Measurements from ENCODE around the gene KANSL1.
A peak's percentile ranks its signal among the peaks of the same experiment; 100 is the strongest.

The KANSL1 gene

GRCh38 chr17:46201491-46201890 lies 8.3 kb upstream of the KANSL1 start:
- peaks cover 13% of the 10 kb centered on the region for H3K9me3 ChIP-seq (ENCODE audit: insufficient read depth, low read depth, low read length)
- no peak overlapping the region for H3K27ac ChIP-seq (ENCODE audit: low read length)
- H3K4me1 ChIP-seq (ENCODE audit: insufficient read depth, low read length): no peaks in the 10 kb centered on the region
- H3K9ac ChIP-seq (ENCODE audit: low read depth, low read length): no peak overlapping the region
- peaks cover 16% of the 10 kb centered on the region; the same call in 1 of the 2 replicates for H3K36me3 ChIP-seq (ENCODE audit: insufficient read depth, low read depth, low read length)
- H3K4me3 ChIP-seq (ENCODE audit: low read length): no peak overlapping the region
- no peaks in the 10 kb centered on the region for H3K27me3 ChIP-seq (ENCODE audit: insufficient read depth, low read length)

- Histone ChIP-seq H3K9ac (ENCODE audit: low read depth, low read length) (no peak overlapping the region), H3K4me1 (ENCODE audit: insufficient read depth, low read length) (no peaks in the 10 kb centered on the region)
These were observed 7.0 kb upstream of the KANSL1 start for GRCh38 chr17:46200197-46200596.

GRCh38 chr17:46199379-46199778 lies 6.2 kb upstream of the KANSL1 start:
- H3K36me3 ChIP-seq (ENCODE audit: insufficient read depth, low read depth, low read length): 0 out of 2 replicates have a peak, but pooled peaks cover 4% of the 10 kb centered on the region
- H3K9me3 ChIP-seq (ENCODE audit: insufficient read depth, low read depth, low read length): peaks cover 9% of the 10 kb centered on the region
- no peak overlapping the region for H3K4me3 ChIP-seq (ENCODE audit: low read length)
- H3K9ac ChIP-seq (ENCODE audit: low read depth, low read length): no peak overlapping the region
- H3K27me3 ChIP-seq (ENCODE audit: insufficient read depth, low read length): no peaks in the 10 kb centered on the region
- H3K4me1 ChIP-seq (ENCODE audit: insufficient read depth, low read length): no peaks in the 10 kb centered on the region
- no peak overlapping the region for H3K27ac ChIP-seq (ENCODE audit: low read length)

More at GRCh38 chr17:46200197-46200596, 7.0 kb upstream of the KANSL1 start:
- H3K27me3 ChIP-seq (ENCODE audit: insufficient read depth, low read length): no peaks in the 10 kb centered on the region
- H3K27ac ChIP-seq (ENCODE audit: low read length): no peak overlapping the region
- peaks cover 9% of the 10 kb centered on the region for H3K9me3 ChIP-seq (ENCODE audit: insufficient read depth, low read depth, low read length)
- H3K4me3 ChIP-seq (ENCODE audit: low read length): no peak overlapping the region
- 0 out of 2 replicates have a peak, but pooled peaks cover 4% of the 10 kb centered on the region for H3K36me3 ChIP-seq (ENCODE audit: insufficient read depth, low read depth, low read length)

GRCh38 chr17:46198233-46198632 lies 5.0 kb upstream of the KANSL1 start:
- Histone ChIP-seq H3K27me3 (ENCODE audit: insufficient read depth, low read length) (no peaks in the 10 kb centered on the region), H3K4me3 (ENCODE audit: low read length) (no peak overlapping the region), H3K9ac (ENCODE audit: low read depth, low read length) (no peak overlapping the region), H3K27ac (ENCODE audit: low read length) (no peak overlapping the region), H3K36me3 (ENCODE audit: insufficient read depth, low read depth, low read length) (0 out of 2 replicates have a peak, but pooled peaks cover 4% of the 10 kb centered on the region), H3K4me1 (ENCODE audit: insufficient read depth, low read length) (no peaks in the 10 kb centered on the region), H3K9me3 (ENCODE audit: insufficient read depth, low read depth, low read length) (peaks cover 9% of the 10 kb centered on the region)

- H3K4me3 ChIP-seq (ENCODE audit: low read length): no peak overlapping the region
- no peaks in the 10 kb centered on the region for H3K4me1 ChIP-seq (ENCODE audit: insufficient read depth, low read length)
- H3K27ac ChIP-seq (ENCODE audit: low read length): no peak overlapping the region
- no peak overlapping the region for H3K9ac ChIP-seq (ENCODE audit: low read depth, low read length)
- 0 out of 2 replicates have a peak, but pooled peaks cover 4% of the 10 kb centered on the region for H3K36me3 ChIP-seq (ENCODE audit: insufficient read depth, low read depth, low read length)
- no peaks in the 10 kb centered on the region for H3K27me3 ChIP-seq (ENCODE audit: insufficient read depth, low read length)
- H3K9me3 ChIP-seq (ENCODE audit: insufficient read depth, low read depth, low read length): peaks cover 9% of the 10 kb centered on the region
These were observed 4.3 kb upstream of the KANSL1 start for GRCh38 chr17:46197530-46197929.

- Histone ChIP-seq H3K27me3 (ENCODE audit: insufficient read depth, low read length) (no peaks in the 10 kb centered on the region), H3K36me3 (ENCODE audit: insufficient read depth, low read depth, low read length) (0 out of 2 replicates have a peak, but pooled peaks cover 4% of the 10 kb centered on the region), H3K4me1 (ENCODE audit: insufficient read depth, low read length) (no peaks in the 10 kb centered on the region), H3K4me3 (ENCODE audit: low read length) (no peak overlapping the region), H3K27ac (ENCODE audit: low read length) (no peak overlapping the region), H3K9ac (ENCODE audit: low read depth, low read length) (no peak overlapping the region), H3K9me3 (ENCODE audit: insufficient read depth, low read depth, low read length) (peaks cover 9% of the 10 kb centered on the region)
These were observed 2.9 kb upstream of the KANSL1 start for GRCh38 chr17:46195939-46196716.

- no peaks in the 10 kb centered on the region for H3K27me3 ChIP-seq (ENCODE audit: insufficient read depth, low read length)
- peaks cover 9% of the 10 kb centered on the region for H3K9me3 ChIP-seq (ENCODE audit: insufficient read depth, low read depth, low read length)
- H3K27ac ChIP-seq (ENCODE audit: low read length): no peak overlapping the region
- no peak overlapping the region for H3K4me3 ChIP-seq (ENCODE audit: low read length)
- H3K36me3 ChIP-seq (ENCODE audit: insufficient read depth, low read depth, low read length): 0 out of 2 replicates have a peak, but pooled peaks cover 4% of the 10 kb centered on the region
- peaks cover 6% of the 10 kb centered on the region; the same call in 1 of the 2 replicates for H3K4me1 ChIP-seq (ENCODE audit: insufficient read depth, low read length)
- no peak overlapping the region; the same call in 1 of the 2 replicates for H3K9ac ChIP-seq (ENCODE audit: low read depth, low read length)
These were observed 2.1 kb upstream of the KANSL1 start for GRCh38 chr17:46195217-46195855.

GRCh38 chr17:46194393-46195216 lies 1.4 kb upstream of the KANSL1 start:
- H3K9ac ChIP-seq (ENCODE audit: low read depth, low read length): peak overlapping the region; percentile 96; the same call in 1 of the 2 replicates
- H3K27me3 ChIP-seq (ENCODE audit: insufficient read depth, low read length): no peaks in the 10 kb centered on the region
- H3K4me3 ChIP-seq (ENCODE audit: low read length): peak overlapping the region; percentile 90
- H3K4me1 ChIP-seq (ENCODE audit: insufficient read depth, low read length): peaks cover 13% of the 10 kb centered on the region; the same call in 1 of the 2 replicates
- H3K36me3 ChIP-seq (ENCODE audit: insufficient read depth, low read depth, low read length): 0 out of 2 replicates have a peak, but pooled peaks cover 4% of the 10 kb centered on the region
- H3K9me3 ChIP-seq (ENCODE audit: insufficient read depth, low read depth, low read length): peaks cover 9% of the 10 kb centered on the region
- H3K27ac ChIP-seq (ENCODE audit: low read length): peak overlapping the region; percentile 2

GRCh38 chr17:46193626-46194392 lies 580 bp upstream of the KANSL1 start:
- peak overlapping the region; percentile 87 for H3K27ac ChIP-seq (ENCODE audit: low read length)

GRCh38 chr17:46192439-46193150 lies 634 bp downstream of the KANSL1 start:
- Histone ChIP-seq H3K4me1 (ENCODE audit: insufficient read depth, low read length) (peaks cover 23% of the 10 kb centered on the region; the same call in 1 of the 2 replicates), H3K9ac (ENCODE audit: low read depth, low read length) (peak overlapping the region; percentile 98), H3K9me3 (ENCODE audit: insufficient read depth, low read depth, low read length) (no peaks in the 10 kb centered on the region), H3K27me3 (ENCODE audit: insufficient read depth, low read length) (no peaks in the 10 kb centered on the region), H3K4me3 (ENCODE audit: low read length) (peak overlapping the region; percentile 89), H3K27ac (ENCODE audit: low read length) (peak overlapping the region; percentile 94), H3K36me3 (ENCODE audit: insufficient read depth, low read depth, low read length) (no peaks in the 10 kb centered on the region)

More at GRCh38 chr17:46193626-46194392, 580 bp upstream of the KANSL1 start:
- Histone ChIP-seq H3K4me3 (ENCODE audit: low read length) (peak overlapping the region; percentile 90), H3K4me1 (ENCODE audit: insufficient read depth, low read length) (peaks cover 17% of the 10 kb centered on the region; the same call in 1 of the 2 replicates), H3K9ac (ENCODE audit: low read depth, low read length) (peak overlapping the region; percentile 96), H3K9me3 (ENCODE audit: insufficient read depth, low read depth, low read length) (peaks cover 9% of the 10 kb centered on the region), H3K36me3 (ENCODE audit: insufficient read depth, low read depth, low read length) (0 out of 2 replicates have a peak, but pooled peaks cover 4% of the 10 kb centered on the region), H3K27me3 (ENCODE audit: insufficient read depth, low read length) (no peaks in the 10 kb centered on the region)

Measured in iPS-20b (cell line).